Stimulated activated CD8-positive, alpha-beta memory T cell treated with anti-CD3 and anti-CD28 coated beads, Interleukin-7, amount 100 ng/mL, for 48 hours (primary cell): Measurements from ENCODE around the gene B3GLCT.
"Not testable (repeated sequence)": the region's sequence is repeated elsewhere in the genome, so short reads cannot be mapped to it uniquely, and the experiment has no call there.

Source experiments
- DNase-seq, 2 donors: peaks; one replicate each; pipeline ENCODE4 v3.0.0-alpha.2; 2020; ENCODE audit warnings: low read depth in 1 of 2; ENCODE audit errors: extremely low read depth in 1 of 2

B3GLCT gene

DNA sequence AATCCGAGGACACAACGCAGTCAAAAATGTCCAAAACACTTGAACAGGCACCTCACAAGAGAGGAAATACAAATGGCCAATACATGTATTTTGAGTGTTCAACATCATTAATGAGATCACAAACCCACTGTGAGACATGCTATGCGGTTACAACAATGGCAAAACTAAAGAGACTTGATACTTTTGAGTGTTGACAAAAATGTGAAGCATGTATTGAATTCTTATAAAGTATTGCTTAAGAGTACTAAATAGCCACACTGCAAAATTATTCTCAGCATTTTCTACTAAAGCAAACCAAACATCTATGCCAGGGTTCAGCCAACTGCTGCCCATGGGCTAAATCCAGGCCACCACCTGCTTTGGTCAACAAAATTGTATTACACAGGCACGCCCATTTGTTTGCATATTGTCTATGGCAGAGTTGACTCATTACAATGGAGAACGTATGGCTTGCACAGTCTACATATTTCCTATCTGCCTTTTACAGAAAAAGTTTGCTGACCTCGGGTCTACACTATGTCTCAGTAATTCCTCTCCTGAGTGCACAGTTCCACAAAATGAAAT is 135.3 kb downstream of the B3GLCT start:
- DNase-seq = no peak

GRCh38 chr13:31339616-31340015 is 139.8 kb downstream of the B3GLCT start:
- not testable (repeated sequence) for DNase-seq

DNA sequence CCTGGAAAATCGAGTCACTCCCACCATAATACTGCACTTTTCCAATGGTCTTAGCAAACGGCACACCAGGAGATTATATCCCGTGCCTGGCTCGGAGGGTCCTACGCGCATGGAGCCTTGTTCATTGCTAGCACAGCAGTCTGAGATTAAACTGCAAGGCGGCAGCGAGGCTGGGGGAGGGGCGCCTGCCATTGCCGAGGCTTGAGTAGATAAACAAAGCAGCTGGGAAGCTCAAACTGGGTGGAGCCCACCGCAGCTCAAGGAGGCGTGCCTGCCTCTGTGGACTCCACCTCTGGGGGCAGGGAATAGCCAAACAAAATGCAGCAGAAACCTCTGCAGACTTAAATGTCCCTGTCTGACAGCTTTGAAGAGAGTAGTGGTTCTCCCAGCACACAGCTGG is 141.1 kb downstream of the B3GLCT start:
- DNase-seq = not testable (repeated sequence)

DNA sequence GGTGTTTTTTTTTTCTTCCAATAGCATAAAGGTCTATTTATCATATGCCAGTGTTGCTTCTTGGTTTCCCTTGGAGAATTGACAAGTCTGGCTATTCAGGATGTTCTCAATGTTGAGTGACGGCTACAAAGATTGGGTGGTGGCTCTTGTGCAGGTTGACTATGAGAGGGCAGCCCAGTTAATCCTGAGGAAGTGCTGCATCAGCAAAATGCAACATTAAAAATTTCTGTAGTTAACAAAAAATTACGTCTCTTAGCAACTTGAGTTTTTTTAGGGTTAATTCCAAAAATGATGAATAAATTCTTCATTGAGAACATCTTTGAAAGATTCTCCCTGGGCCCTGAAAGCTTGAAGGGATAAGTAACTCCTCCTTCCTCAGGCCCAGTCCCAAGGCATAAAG is 147.1 kb downstream of the B3GLCT start:
- no peak for DNase-seq

DNA sequence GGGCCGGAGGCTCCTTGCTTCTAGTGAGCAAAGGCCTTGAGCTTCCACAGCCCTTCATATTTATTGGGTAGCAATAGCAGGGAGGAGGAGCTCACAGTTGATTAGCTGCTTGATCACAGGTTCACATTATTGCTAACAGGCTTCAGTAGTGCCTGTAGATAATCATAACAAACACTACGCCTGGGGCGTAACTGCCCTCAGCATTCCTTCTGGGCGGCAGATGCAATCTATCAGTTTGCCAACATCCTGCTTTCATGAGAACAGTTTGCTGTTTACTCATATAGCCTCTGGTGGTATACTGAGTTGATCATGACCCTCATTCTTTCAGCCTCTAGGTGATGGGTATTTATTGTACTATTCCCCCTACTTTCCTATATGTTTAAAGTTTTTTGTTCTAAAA is 149.4 kb downstream of the B3GLCT start:
- no peak for DNase-seq

DNA sequence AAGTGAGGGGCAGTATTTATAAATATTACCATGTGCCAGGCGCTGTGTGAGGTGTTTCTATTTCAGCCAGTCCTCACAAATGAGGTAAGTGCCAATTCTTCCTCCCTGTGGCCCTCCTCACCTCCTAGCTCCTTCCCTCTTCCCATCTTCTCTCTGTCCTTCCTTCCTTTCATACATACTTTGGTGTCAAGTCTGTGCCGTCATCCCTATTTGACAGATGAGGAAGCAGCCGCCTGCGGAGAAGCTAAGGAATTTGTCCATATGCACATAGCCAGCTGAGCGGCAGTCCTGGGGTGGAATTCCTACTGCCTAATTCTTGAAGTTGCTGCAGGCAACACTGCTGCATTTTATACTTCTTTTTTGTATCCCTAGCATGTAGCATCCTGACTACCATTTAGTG is 150.8 kb downstream of the B3GLCT start:
- DNase-seq = no peak

DNA sequence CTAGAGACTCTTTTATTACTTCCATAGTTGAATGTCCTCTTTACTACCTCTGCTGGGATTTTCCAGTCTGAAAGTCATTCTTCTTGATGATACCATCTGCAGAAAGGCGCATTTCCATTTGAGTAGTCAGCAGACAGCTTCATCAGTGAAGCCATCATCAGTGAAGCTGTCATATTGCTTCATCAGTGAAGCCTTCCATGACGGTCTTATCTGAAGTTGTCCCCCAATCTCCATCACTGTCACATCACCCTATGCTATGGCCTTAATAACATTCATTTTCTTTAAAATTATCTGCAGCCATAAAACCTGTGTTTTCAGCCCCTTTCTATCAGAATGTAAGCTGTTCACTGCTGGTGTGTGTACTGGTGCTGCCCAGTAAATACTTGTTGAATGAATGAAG is 151.6 kb downstream of the B3GLCT start:
- no peak for DNase-seq

DNA sequence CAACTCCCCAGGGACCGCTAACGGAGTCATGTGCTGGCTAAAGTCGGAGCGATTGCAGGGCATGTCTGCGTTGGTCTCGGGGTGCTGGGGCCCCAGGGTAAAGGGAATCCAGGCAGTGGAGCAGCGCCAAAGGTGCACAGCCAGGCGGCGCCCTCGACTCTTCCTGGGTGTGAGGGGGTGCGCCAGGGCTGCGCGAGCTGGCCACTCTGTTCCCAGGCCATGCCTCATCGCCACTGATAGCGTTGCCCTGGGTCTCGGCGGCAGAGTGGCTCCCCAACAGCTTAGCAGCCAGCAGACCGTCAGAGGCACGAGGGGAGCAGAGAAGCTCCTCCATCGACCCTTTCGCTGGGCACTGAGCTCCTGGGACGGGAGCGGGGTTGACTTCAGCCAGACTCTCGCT is 152.7 kb downstream of the B3GLCT start:
- DNase-seq = no peak

DNA sequence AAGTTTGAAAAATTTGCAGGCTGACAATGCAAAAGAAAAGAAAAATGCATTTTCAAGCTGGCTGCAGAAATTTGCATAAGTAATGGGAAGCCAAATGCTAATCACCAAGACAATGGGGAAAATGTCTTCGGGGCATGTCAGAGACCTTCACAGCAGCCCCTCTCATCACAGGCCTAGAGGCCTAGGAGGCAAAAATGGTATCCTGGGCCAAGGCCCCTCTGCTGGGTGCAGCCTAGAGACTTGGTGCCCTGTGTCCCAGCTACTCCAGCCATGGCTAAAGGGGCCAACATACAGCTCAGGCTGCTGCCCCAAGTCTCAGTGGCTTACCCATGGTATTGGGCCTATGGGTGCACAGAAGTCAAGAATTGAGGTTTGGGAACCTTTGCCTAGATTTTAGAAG is 155.2 kb downstream of the B3GLCT start:
- DNase-seq = no peak

GRCh38 chr13:31356991-31357390 is 157.2 kb downstream of the B3GLCT start:
- DNase-seq = no peak

DNA sequence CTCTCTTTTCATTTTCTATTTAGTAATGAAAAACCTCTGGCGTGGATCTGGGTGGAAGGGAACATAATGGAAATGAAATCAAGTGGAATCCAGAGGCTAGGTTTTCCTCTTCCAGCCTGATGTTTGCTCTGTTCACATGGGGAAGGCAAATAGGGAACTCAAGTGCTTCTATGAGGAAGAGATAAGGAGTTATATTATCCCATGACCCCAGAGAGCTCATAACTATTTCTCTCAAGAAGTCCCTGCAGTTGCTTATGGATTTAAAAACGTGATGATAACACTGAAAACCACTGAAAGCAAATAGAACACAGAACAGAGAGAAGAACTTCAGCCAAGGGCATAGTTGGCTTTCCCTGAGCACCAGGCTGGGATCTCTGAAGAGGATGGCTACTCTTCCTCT is 157.8 kb downstream of the B3GLCT start:
- DNase-seq = no peak

- no peak for DNase-seq
These were observed 161.9 kb downstream of the B3GLCT start for GRCh38 chr13:31361673-31362072.

- DNase-seq = no peak
These were observed 165.9 kb downstream of the B3GLCT start for GRCh38 chr13:31365630-31366029.

GRCh38 chr13:31367410-31367809 is 167.6 kb downstream of the B3GLCT start:
- DNase-seq = no peak

DNA sequence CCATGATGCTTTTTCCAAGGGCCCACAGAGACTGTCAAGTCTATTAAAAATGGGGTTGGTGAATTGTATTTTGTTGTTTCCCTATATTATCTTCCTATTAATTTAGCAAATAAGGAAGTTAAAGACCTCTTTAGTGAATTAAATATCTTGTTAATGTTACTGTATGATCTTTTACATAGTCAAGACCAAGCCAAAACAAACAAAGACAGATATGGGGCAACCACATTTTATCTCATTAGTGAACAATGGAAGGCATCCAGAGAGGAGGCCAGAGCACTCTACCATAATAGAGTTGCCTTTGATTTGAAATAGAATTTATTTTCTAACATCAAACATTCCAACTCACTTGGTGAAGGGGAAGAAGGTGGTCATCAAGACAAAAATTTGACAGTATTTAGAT is 169.4 kb downstream of the B3GLCT start:
- no peak for DNase-seq

DNA sequence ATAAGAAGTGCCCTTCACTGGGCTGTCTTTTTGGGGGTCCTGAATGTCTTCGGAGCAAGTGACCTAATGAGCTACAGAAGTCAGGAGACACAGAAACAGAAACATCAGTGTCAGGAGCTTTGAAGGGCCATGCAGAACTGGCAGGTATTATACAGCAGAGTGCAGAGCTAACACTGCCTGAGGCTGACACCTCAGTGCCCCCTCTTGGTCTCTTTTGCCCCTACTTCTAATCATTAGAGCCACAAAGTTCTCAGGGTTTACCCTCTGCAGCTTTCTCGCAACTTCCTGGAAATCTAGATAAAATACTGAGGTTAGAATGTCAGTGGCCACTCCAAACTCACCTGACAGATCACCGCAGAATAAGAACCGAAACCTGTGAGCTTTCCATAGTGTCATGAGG is 172.7 kb downstream of the B3GLCT start:
- DNase-seq = no peak

GRCh38 chr13:31374682-31375081 is 174.9 kb downstream of the B3GLCT start:
- DNase-seq = no peak

GRCh38 chr13:31377946-31378345 is 178.2 kb downstream of the B3GLCT start:
- DNase-seq = no peak

GRCh38 chr13:31380715-31381114 is 180.9 kb downstream of the B3GLCT start:
- DNase-seq = no peak
